Neutrophil (primary cell): ENCODE data around the gene TMEM131.

Source experiments
- H3K27ac ChIP-seq: fragments of 200-600 bp; sonication (generic); 2 replicates; pipeline ENCODE4 v1.5.1; 2016; ENCODE audit warnings: mild to moderate bottlenecking, moderate library complexity
- H3K27me3 ChIP-seq: fragments of 200-600 bp; sonication (generic); 2 replicates; pipeline ENCODE4 v1.6.0; 2016; ENCODE audit warnings: mild to moderate bottlenecking
- H3K36me3 ChIP-seq: fragments of 200-600 bp; sonication (generic); 2 replicates; pipeline ENCODE4 v1.5.1; 2017
- H3K4me1 ChIP-seq, 2 experiments: fragments of 200-600 bp in 1 of 2; sonication (generic) in 1 of 2; 1 replicate in 1 of 2; 2 replicates in 1 of 2; pipeline versions ENCODE4 v1.5.1 to v1.6.1; 2013 to 2016; ENCODE audit warnings: low read depth in 1 of 2, low read length in 1 of 2, mild to moderate bottlenecking in 1 of 2, moderate library complexity in 1 of 2; ENCODE audit not compliant: control insufficient read depth in 1 of 2, insufficient read depth in 1 of 2
- H3K4me3 ChIP-seq, 2 experiments: fragments of 200-600 bp in 1 of 2; sonication (generic) in 1 of 2; 1 replicate in 1 of 2; 2 replicates in 1 of 2; pipeline ENCODE4 v1.5.1; 2013 to 2016; ENCODE audit warnings: low read depth in 1 of 2, low read length in 1 of 2, mild to moderate bottlenecking in 1 of 2, moderate library complexity in 1 of 2
- H3K9me3 ChIP-seq: fragments of 200-600 bp; sonication (generic); 2 replicates; pipeline ENCODE4 v1.5.1; 2016
- TF ChIP-seq, protein P1 (sequence below): fragments of 200-600 bp; sonication (generic); IDR thresholded peaks from 2 replicates; pipeline ENCODE4 v1.5.1; 2016; ENCODE audit warnings: antibody characterized with exemption

Gene TMEM131

GRCh38 chr2:97751752-97752151, 244.0 kb downstream of the TMEM131 start:
- peaks cover 0 to 5% of the 10 kb centered on the region in 2 experiments for H3K4me1 ChIP-seq
- H3K36me3 ChIP-seq, result peaks cover 60% of the 10 kb centered on the region
- H3K9me3 ChIP-seq, result peaks cover under 1% of the 10 kb centered on the region
- no peak overlapping the region for H3K27ac ChIP-seq
- no peaks in the 10 kb centered on the region for H3K27me3 ChIP-seq
- TF ChIP-seq, protein P1, sequence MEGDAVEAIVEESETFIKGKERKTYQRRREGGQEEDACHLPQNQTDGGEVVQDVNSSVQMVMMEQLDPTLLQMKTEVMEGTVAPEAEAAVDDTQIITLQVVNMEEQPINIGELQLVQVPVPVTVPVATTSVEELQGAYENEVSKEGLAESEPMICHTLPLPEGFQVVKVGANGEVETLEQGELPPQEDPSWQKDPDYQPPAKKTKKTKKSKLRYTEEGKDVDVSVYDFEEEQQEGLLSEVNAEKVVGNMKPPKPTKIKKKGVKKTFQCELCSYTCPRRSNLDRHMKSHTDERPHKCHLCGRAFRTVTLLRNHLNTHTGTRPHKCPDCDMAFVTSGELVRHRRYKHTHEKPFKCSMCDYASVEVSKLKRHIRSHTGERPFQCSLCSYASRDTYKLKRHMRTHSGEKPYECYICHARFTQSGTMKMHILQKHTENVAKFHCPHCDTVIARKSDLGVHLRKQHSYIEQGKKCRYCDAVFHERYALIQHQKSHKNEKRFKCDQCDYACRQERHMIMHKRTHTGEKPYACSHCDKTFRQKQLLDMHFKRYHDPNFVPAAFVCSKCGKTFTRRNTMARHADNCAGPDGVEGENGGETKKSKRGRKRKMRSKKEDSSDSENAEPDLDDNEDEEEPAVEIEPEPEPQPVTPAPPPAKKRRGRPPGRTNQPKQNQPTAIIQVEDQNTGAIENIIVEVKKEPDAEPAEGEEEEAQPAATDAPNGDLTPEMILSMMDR, result no peak
- H3K4me3 ChIP-seq, result no peak overlapping the region

GRCh38 chr2:97750017-97750416, 245.7 kb downstream of the TMEM131 start:
- H3K27me3 ChIP-seq, result no peaks in the 10 kb centered on the region
- H3K36me3 ChIP-seq, result peaks cover 42% of the 10 kb centered on the region
- TF ChIP-seq, protein P1, result no peak
- H3K4me1 ChIP-seq, result peaks cover 0 to 5% of the 10 kb centered on the region in 2 experiments
- H3K4me3 ChIP-seq, result no peak overlapping the region
- no peaks in the 10 kb centered on the region for H3K9me3 ChIP-seq
- no peak overlapping the region for H3K27ac ChIP-seq

DNA sequence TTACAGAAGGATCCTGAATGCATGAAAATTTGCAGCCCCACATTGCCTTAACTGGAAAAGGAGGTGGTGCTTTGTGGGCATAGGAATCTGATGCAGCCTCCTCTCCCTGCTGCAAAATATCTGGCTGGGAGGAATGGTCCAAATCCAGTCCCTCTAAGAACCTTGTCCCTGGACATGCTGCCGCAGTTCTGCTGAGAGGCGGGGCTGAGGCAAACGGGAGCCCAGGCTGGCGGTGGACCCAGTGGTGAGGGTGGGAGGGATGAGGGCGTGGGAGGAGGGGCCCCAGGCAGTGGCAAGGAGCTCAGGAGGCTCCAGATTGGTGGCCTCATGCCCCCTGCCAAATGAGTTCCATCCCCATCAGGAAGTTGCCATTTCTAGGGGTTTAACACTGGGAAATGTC, 246.2 kb downstream of the TMEM131 start:
- TF ChIP-seq, protein P1, result no peak
- Histone ChIP-seq H3K4me1 (peaks cover 0 to 5% of the 10 kb centered on the region in 2 experiments), H3K36me3 (peaks cover 38% of the 10 kb centered on the region), H3K27me3 (no peaks in the 10 kb centered on the region), H3K27ac (no peak overlapping the region), H3K4me3 (no peak overlapping the region), H3K9me3 (no peaks in the 10 kb centered on the region)

GRCh38 chr2:97747716-97748115, 248.0 kb downstream of the TMEM131 start:
- Histone ChIP-seq H3K36me3 (peaks cover 37% of the 10 kb centered on the region), H3K27ac (no peak overlapping the region), H3K27me3 (no peaks in the 10 kb centered on the region), H3K4me3 (no peak overlapping the region), H3K4me1 (peaks cover 0 to 5% of the 10 kb centered on the region in 2 experiments), H3K9me3 (no peaks in the 10 kb centered on the region)
- TF ChIP-seq, protein P1, result no peak

DNA sequence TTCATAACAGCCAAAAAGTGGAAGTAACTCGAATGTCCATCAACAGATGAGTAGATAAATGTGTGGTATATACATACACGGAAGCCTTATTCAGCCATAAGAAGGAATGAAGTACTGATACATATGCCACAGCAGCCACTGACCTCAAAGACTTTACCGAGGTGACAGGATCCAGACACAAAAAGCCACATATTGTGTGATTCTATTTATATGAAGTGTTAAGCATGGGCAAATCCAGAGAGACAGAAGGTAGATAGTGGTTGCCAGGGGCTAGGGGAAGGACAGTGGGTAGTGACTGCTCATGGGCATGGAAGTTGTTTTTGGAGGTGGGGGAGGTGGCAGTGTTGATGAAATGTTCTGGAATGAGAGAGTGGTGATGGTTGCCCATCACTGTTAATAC, 248.5 kb downstream of the TMEM131 start:
- Histone ChIP-seq H3K9me3 (no peaks in the 10 kb centered on the region), H3K27me3 (no peaks in the 10 kb centered on the region), H3K36me3 (peaks cover 33% of the 10 kb centered on the region), H3K4me3 (no peak overlapping the region), H3K4me1 (peaks cover 0 to 5% of the 10 kb centered on the region in 2 experiments), H3K27ac (no peak overlapping the region)
- TF ChIP-seq, protein P1, result no peak
